Neural cell (in vitro differentiated cells): Measurements from ENCODE around the gene MAPK9. TPM values are rescaled to one million over a fixed set of nuclear protein-coding genes. Genes with fewer than 3 reads are reported as not detected.

Source experiments
- H2AFZ ChIP-seq: fragments of 200-600, 300-800 bp; sonication (generic), shearing (Covaris generic); 2 replicates; pipeline ENCODE4 v1.6.0; 2014; ENCODE audit warnings: low read depth, mild to moderate bottlenecking, antibody characterized with exemption, low read length, moderate library complexity
- H3F3A ChIP-seq: fragments of 200-600 bp; shearing (Covaris generic); 2 replicates; pipeline ENCODE4 v1.6.1; 2016; ENCODE audit warnings: mild to moderate bottlenecking, moderate library complexity, mixed read lengths, antibody characterized with exemption, low read length; ENCODE audit not compliant: insufficient read depth, poor library complexity, severe bottlenecking
- H3K27ac ChIP-seq: fragments of 200-600, 300-800 bp; sonication (generic), shearing (Covaris generic); 2 replicates; pipeline ENCODE4 v1.5.1; 2014; ENCODE audit warnings: mild to moderate bottlenecking, low read length, moderate library complexity
- H3K27me3 ChIP-seq: fragments of 300-800, 200-600 bp; sonication (generic), shearing (Covaris generic); 2 replicates; pipeline ENCODE4 v1.6.0; 2014; ENCODE audit warnings: mild to moderate bottlenecking, low read depth, low read length, moderate library complexity; ENCODE audit not compliant: insufficient read depth
- H3K36me3 ChIP-seq: fragments of 300-800, 200-600 bp; sonication (generic), shearing (Covaris generic); 2 replicates; pipeline ENCODE4 v1.5.1; 2014; ENCODE audit warnings: mild to moderate bottlenecking, antibody characterized with exemption, low read length, moderate library complexity; ENCODE audit not compliant: insufficient read depth
- H3K4me2 ChIP-seq: fragments of 300-800, 200-600 bp; sonication (generic), shearing (Covaris generic); 2 replicates; pipeline ENCODE4 v1.6.0; 2014; ENCODE audit warnings: mild to moderate bottlenecking, low read length
- H3K4me3 ChIP-seq: fragments of 300-800, 200-600 bp; sonication (generic), shearing (Covaris generic); 2 replicates; pipeline ENCODE4 v1.5.1; 2014; ENCODE audit warnings: mild to moderate bottlenecking, low read length, moderate library complexity
- H3K79me2 ChIP-seq: fragments of 200-600 bp; shearing (Covaris generic); replicated peaks from 2 replicates; pipeline ENCODE4 v1.6.0; 2014; ENCODE audit warnings: mild to moderate bottlenecking, low read length, moderate library complexity; ENCODE audit not compliant: insufficient read depth
- H3K9ac ChIP-seq: fragments of 300-800, 200-600 bp; sonication (generic), shearing (Covaris generic); 2 replicates; pipeline ENCODE4 v1.6.1; 2016; ENCODE audit warnings: mild to moderate bottlenecking, low read length, mixed read lengths
- H3K9me2 ChIP-seq: fragments of 200-600 bp; shearing (Covaris generic); 2 replicates; pipeline ENCODE4 v1.6.1; 2016; ENCODE audit warnings: mild to moderate bottlenecking, low read length, mixed read lengths; ENCODE audit not compliant: insufficient read depth
- H3K9me3 ChIP-seq: fragments of 200-600, 300-800 bp; sonication (generic), shearing (Covaris generic); 2 replicates; pipeline ENCODE4 v1.6.1; 2016; ENCODE audit warnings: mild to moderate bottlenecking, mixed run types, low read length, moderate library complexity, mixed read lengths
- H4K20me1 ChIP-seq: fragments of 200-600 bp; shearing (Covaris generic); 2 replicates; pipeline ENCODE4 v1.6.1; 2016; ENCODE audit warnings: mild to moderate bottlenecking, mixed run types; ENCODE audit not compliant: insufficient read depth
- CTCF ChIP-seq: fragments of 450-650 bp; IDR thresholded peaks from 2 replicates; pipeline ENCODE4 v1.5.1; 2014; ENCODE audit warnings: antibody characterized with exemption, mild to moderate bottlenecking, moderate library complexity; ENCODE audit not compliant: poor library complexity, severe bottlenecking
- EP300 ChIP-seq: fragments of 450-650 bp; conservative IDR thresholded peaks from 2 replicates; pipeline ENCODE4 v1.6.1; 2014; ENCODE audit warnings: antibody characterized with exemption, mild to moderate bottlenecking, moderate library complexity; ENCODE audit not compliant: poor library complexity, severe bottlenecking
- EZH2 ChIP-seq: fragments of 200-600, 300-800 bp; shearing (Covaris generic), sonication (generic); IDR thresholded peaks from 2 replicates; pipeline ENCODE4 v1.6.1; 2014; ENCODE audit warnings: antibody characterized with exemption, low read length, borderline replicate concordance, mild to moderate bottlenecking; ENCODE audit not compliant: insufficient read depth, poor library complexity, severe bottlenecking
- MXI1 ChIP-seq: fragments of 450-650 bp; conservative IDR thresholded peaks from 2 replicates; pipeline ENCODE4 v1.6.1; 2014; ENCODE audit warnings: antibody characterized with exemption, mild to moderate bottlenecking; ENCODE audit not compliant: poor library complexity, severe bottlenecking
- POLR2AphosphoS5 ChIP-seq: IDR thresholded peaks from 2 replicates; pipeline ENCODE4 v1.6.1; 2012
- RAD21 ChIP-seq: fragments of 450-650 bp; conservative IDR thresholded peaks from 2 replicates; pipeline ENCODE4 v1.6.1; 2014; ENCODE audit warnings: antibody characterized with exemption, mild to moderate bottlenecking, moderate library complexity
- SMC3 ChIP-seq: fragments of 450-650 bp; conservative IDR thresholded peaks from 2 replicates; pipeline ENCODE4 v1.6.1; 2014; ENCODE audit warnings: antibody characterized with exemption, mild to moderate bottlenecking, moderate library complexity; ENCODE audit not compliant: poor library complexity
- TAF1 ChIP-seq: IDR thresholded peaks from 2 replicates; pipeline ENCODE4 v1.6.1; 2012; ENCODE audit warnings: low read depth
- polyA plus RNA-seq: library from polyadenylated mRNA; depleted of rRNA; stranded (reverse); fragments of >200 nt; gene quantifications from 2 replicates; pipeline ENCODE4 v1.2.3, GENCODE V29; 2014
- TF ChIP-seq, protein P1 (sequence below): IDR thresholded peaks from 2 replicates; pipeline ENCODE4 v1.6.1; 2012; ENCODE audit warnings: borderline replicate concordance

Gene MAPK9
- polyA plus RNA-seq, 1 donor from 2014 or later: 73.9 TPM

- no peaks in the 10 kb centered on the region for H3K9me3 ChIP-seq
- H3K27ac ChIP-seq: no peak overlapping the region
- no peak overlapping the region for H3K4me2 ChIP-seq
- no peaks in the 10 kb centered on the region for H3K27me3 ChIP-seq
- no peak for TF ChIP-seq TAF1
- no peak for TF ChIP-seq SMC3
- no peak for TF ChIP-seq RAD21
- TF ChIP-seq EP300: no peak
- no peak overlapping the region for H3K4me3 ChIP-seq
- H3K9ac ChIP-seq: no peak overlapping the region
- no peaks in the 10 kb centered on the region for H3F3A ChIP-seq
- no peak overlapping the region for H2AFZ ChIP-seq
- no peaks in the 10 kb centered on the region for H4K20me1 ChIP-seq
- H3K9me2 ChIP-seq: no peaks in the 10 kb centered on the region
- no peaks in the 10 kb centered on the region for H3K36me3 ChIP-seq
- no peaks in the 10 kb centered on the region for H3K79me2 ChIP-seq
Measured at GRCh38 chr5:180212363-180213255, 79.3 kb downstream of the MAPK9 start.

GRCh38 chr5:180211761-180212035 is 80.2 kb downstream of the MAPK9 start:
- no peaks in the 10 kb centered on the region for H3K27me3 ChIP-seq
- no peaks in the 10 kb centered on the region for H3K79me2 ChIP-seq
- no peaks in the 10 kb centered on the region for H3K36me3 ChIP-seq
- H3K9ac ChIP-seq: no peak overlapping the region
- no peaks in the 10 kb centered on the region for H3K9me2 ChIP-seq
- no peak for TF ChIP-seq EP300
- no peak for TF ChIP-seq CTCF
- no peak for TF ChIP-seq POLR2AphosphoS5
- TF ChIP-seq MXI1: no peak
- TF ChIP-seq, protein P1, sequence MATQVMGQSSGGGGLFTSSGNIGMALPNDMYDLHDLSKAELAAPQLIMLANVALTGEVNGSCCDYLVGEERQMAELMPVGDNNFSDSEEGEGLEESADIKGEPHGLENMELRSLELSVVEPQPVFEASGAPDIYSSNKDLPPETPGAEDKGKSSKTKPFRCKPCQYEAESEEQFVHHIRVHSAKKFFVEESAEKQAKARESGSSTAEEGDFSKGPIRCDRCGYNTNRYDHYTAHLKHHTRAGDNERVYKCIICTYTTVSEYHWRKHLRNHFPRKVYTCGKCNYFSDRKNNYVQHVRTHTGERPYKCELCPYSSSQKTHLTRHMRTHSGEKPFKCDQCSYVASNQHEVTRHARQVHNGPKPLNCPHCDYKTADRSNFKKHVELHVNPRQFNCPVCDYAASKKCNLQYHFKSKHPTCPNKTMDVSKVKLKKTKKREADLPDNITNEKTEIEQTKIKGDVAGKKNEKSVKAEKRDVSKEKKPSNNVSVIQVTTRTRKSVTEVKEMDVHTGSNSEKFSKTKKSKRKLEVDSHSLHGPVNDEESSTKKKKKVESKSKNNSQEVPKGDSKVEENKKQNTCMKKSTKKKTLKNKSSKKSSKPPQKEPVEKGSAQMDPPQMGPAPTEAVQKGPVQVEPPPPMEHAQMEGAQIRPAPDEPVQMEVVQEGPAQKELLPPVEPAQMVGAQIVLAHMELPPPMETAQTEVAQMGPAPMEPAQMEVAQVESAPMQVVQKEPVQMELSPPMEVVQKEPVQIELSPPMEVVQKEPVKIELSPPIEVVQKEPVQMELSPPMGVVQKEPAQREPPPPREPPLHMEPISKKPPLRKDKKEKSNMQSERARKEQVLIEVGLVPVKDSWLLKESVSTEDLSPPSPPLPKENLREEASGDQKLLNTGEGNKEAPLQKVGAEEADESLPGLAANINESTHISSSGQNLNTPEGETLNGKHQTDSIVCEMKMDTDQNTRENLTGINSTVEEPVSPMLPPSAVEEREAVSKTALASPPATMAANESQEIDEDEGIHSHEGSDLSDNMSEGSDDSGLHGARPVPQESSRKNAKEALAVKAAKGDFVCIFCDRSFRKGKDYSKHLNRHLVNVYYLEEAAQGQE: no peak
- no peak for TF ChIP-seq RAD21
- no peak for TF ChIP-seq TAF1
- TF ChIP-seq SMC3: no peak
- no peak for TF ChIP-seq EZH2
- H2AFZ ChIP-seq: no peak overlapping the region
- no peak overlapping the region for H3K4me2 ChIP-seq
- no peaks in the 10 kb centered on the region for H3F3A ChIP-seq
- no peak overlapping the region for H3K4me3 ChIP-seq
- no peak overlapping the region for H3K27ac ChIP-seq
- no peaks in the 10 kb centered on the region for H4K20me1 ChIP-seq
- no peaks in the 10 kb centered on the region for H3K9me3 ChIP-seq
